T-helper 22 cell (primary cell): Measurements from ENCODE around the gene PIPOX.

ENCODE experiments used
- DNase-seq: peaks from one replicate; pipeline ENCODE4 v3.0.0-alpha.2; 2020; ENCODE audit warnings: low read depth

PIPOX gene

GRCh38 chr17:29048440-29049368, 5.8 kb downstream of the PIPOX start:
- DNase-seq: no peak

GRCh38 chr17:29049541-29050145, 6.7 kb downstream of the PIPOX start:
- DNase-seq: no peak

GRCh38 chr17:29050176-29050575, 7.2 kb downstream of the PIPOX start:
- DNase-seq: no peak

GRCh38 chr17:29051194-29051593, 8.3 kb downstream of the PIPOX start:
- no peak for DNase-seq

GRCh38 chr17:29051731-29052130, 8.8 kb downstream of the PIPOX start:
- DNase-seq: no peak

- no peak for DNase-seq
These were observed 11.9 kb downstream of the PIPOX start for GRCh38 chr17:29054835-29055234.

- no peak for DNase-seq
These were observed 14.4 kb downstream of the PIPOX start for GRCh38 chr17:29057361-29057760.

GRCh38 chr17:29058391-29058790, 15.4 kb downstream of the PIPOX start:
- no peak for DNase-seq

- DNase-seq: no peak
These were observed 16.3 kb downstream of the PIPOX start for GRCh38 chr17:29059281-29059680.

- no peak for DNase-seq
These were observed 17.5 kb downstream of the PIPOX start for GRCh38 chr17:29060475-29060874.

GRCh38 chr17:29061036-29061435, 18.1 kb downstream of the PIPOX start:
- DNase-seq: no peak

GRCh38 chr17:29062215-29062614, 19.3 kb downstream of the PIPOX start:
- DNase-seq: no peak

GRCh38 chr17:29063992-29064391, 21.1 kb downstream of the PIPOX start:
- DNase-seq: no peak

GRCh38 chr17:29066047-29066446, 23.1 kb downstream of the PIPOX start:
- no peak for DNase-seq

GRCh38 chr17:29066606-29067005, 23.7 kb downstream of the PIPOX start:
- DNase-seq: no peak

GRCh38 chr17:29068818-29069217, 25.9 kb downstream of the PIPOX start:
- DNase-seq: no peak

- no peak for DNase-seq
These were observed 26.6 kb downstream of the PIPOX start for GRCh38 chr17:29069526-29070041.

GRCh38 chr17:29070308-29070707, 27.4 kb downstream of the PIPOX start:
- DNase-seq: no peak

GRCh38 chr17:29070781-29071180, 27.8 kb downstream of the PIPOX start:
- DNase-seq: no peak

GRCh38 chr17:29071303-29071702, 28.4 kb downstream of the PIPOX start:
- DNase-seq: no peak

- DNase-seq: no peak
These were observed 30.1 kb downstream of the PIPOX start for GRCh38 chr17:29073045-29073444.

- DNase-seq: no peak
These were observed 30.6 kb downstream of the PIPOX start for GRCh38 chr17:29073520-29073919.

GRCh38 chr17:29074488-29074887, 31.5 kb downstream of the PIPOX start:
- DNase-seq: no peak
